HuH-7.5 (cell line): ENCODE measurements around the gene SPP2.

Source experiments
- DNase-seq: peaks from one replicate; pipeline ENCODE4 v3.0.0; 2011; ENCODE audit warnings: low spot score

Gene SPP2

GRCh38 chr2:234092344-234092743 is 41.8 kb downstream of the SPP2 start:
- no peak for DNase-seq

DNA sequence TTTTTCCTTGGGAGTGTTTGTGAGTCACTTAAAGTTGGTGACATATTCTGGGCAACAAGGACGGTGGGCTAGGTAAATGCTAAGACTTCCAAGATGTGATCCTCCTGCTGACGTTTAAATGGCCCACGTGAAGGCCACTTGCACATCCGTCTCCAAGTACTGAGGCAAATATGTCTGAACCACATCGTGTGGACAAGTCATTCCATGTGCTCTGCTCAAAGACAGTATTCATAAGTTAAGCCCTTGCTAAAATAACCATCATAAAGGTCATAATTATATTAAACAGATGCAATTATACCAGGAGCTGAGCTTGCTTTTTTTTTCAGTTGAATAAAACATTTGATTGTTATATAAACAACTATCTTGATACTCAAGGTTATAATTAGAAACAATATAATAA is 44.8 kb downstream of the SPP2 start:
- no peak for DNase-seq

- no peak for DNase-seq
These were observed 45.7 kb downstream of the SPP2 start for GRCh38 chr2:234096164-234096563.

GRCh38 chr2:234098681-234099080 is 48.2 kb downstream of the SPP2 start:
- DNase-seq, result no peak

DNA sequence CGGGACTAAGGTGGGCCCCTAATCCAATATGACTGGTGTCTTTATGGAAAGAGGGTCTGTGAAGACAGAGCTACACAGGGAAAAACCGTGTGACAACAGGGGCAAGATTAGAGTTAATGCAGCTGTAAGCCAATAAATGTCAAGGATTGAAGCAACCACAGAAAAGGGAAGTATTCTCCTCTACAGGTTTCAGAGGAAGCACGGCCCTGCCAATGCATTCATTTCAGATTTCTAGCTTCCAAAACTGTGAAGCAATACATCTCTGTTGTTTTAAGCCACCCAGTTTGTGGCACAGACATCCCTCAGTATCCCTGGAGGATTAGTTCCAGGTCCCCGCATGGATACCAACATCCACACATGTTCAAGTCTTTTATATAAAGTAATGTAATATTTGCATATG is 48.8 kb downstream of the SPP2 start:
- no peak for DNase-seq

GRCh38 chr2:234100686-234101085 is 50.2 kb downstream of the SPP2 start:
- DNase-seq, result no peak

- DNase-seq, result no peak
These were observed 51.6 kb downstream of the SPP2 start for GRCh38 chr2:234102112-234102511.

- DNase-seq, result no peak
These were observed 57.4 kb downstream of the SPP2 start for GRCh38 chr2:234107861-234108260.

DNA sequence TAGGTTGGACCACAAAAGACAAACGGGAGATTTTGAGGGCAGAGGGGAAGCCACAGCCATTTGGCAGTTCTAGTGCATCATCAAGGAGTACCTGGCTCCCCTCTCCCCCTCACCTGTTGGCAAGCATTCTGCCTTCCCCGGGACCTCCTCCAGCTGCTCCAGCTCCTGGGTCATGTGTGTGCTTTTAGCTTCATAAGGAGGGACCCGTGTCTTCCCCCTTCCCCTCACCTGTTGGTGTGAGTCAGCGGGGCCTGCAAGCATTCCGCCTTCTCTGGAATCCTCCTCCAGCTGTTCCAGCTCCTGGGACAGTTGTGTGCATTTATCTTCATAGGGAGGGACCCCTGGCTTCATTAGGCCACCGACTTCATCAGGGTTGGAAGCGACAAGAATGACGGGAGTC is 58.8 kb downstream of the SPP2 start:
- DNase-seq, result no peak

- no peak for DNase-seq
These were observed 59.7 kb downstream of the SPP2 start for GRCh38 chr2:234110219-234110618.

- no peak for DNase-seq
These were observed 61.0 kb downstream of the SPP2 start for GRCh38 chr2:234111523-234111922.

GRCh38 chr2:234116010-234116409 is 65.5 kb downstream of the SPP2 start:
- DNase-seq, result no peak

DNA sequence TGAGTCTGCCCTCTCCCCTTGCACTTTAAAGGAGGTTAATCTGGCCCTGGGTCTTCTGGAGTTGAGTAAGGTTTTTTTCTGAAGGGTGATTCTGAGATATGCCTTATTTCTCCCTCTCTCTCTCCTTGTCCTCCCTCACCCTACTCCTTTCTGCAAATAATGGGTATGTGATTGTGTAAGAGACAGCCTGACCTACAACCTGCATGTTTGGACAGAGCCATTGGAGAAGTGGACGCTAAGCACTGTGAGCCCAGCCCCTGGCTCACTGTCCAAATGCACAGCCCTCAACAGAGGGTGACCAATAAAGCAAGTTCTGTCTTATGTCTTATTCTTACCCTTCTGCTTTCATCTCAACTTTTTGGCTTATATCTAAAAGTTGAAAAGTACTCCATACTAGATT is 71.5 kb downstream of the SPP2 start:
- DNase-seq, result no peak

GRCh38 chr2:234125451-234126145 is 75.1 kb downstream of the SPP2 start:
- DNase-seq, result no peak

- DNase-seq, result no peak
These were observed 75.6 kb downstream of the SPP2 start for GRCh38 chr2:234126146-234126470.
